ENCODE measurements around the gene SLC13A2. TPM values are rescaled to one million over a fixed set of nuclear protein-coding genes. Genes with fewer than 3 reads are reported as not detected.
"Not testable (repeated sequence)": the region's sequence is repeated elsewhere in the genome, so short reads cannot be mapped to it uniquely, and the experiment has no call there.

SLC13A2 gene
- total and polyA plus RNA-seq, 2 experiments from 2014 or later = not detected

DNA sequence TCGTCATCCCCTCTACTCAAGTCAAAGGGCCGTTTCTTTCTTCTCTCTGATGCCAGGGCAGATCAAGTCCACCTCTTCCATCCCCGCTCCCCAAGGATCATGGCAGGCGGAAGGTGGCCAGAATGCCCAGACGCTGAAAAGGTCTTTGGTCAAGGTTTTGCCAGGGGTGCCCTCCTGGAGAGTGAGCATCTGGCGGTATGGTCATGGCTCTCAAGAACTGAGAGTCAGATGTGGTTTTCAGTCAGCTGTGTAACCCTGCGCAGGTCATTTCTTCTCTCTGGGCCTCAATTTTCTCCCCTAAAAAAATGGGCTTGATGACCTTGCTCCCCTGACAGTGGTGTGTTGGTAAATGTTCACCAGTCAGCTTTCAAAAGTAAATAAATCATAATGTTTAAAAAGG is 45.1 kb downstream of the SLC13A2 start:
- H3K4me3 ChIP-seq = no peak overlapping the region
- no peaks in the 10 kb centered on the region for H3K36me3 ChIP-seq
- no peak for DNase-seq (ENCODE audit: low read depth in 1 of 2, low spot score in 1 of 2)
- H3K4me1 ChIP-seq (ENCODE audit: low read depth) = no peaks in the 10 kb centered on the region
- TF ChIP-seq CTCF (IDR thresholded peaks at IDR 0.05; ENCODE audit: low read depth, low read length) = no peak
- H3K27me3 ChIP-seq = no peaks in the 10 kb centered on the region
- H3K27ac ChIP-seq = no peak overlapping the region
- H3K9me3 ChIP-seq (ENCODE audit: low read depth) = no peaks in the 10 kb centered on the region

DNA sequence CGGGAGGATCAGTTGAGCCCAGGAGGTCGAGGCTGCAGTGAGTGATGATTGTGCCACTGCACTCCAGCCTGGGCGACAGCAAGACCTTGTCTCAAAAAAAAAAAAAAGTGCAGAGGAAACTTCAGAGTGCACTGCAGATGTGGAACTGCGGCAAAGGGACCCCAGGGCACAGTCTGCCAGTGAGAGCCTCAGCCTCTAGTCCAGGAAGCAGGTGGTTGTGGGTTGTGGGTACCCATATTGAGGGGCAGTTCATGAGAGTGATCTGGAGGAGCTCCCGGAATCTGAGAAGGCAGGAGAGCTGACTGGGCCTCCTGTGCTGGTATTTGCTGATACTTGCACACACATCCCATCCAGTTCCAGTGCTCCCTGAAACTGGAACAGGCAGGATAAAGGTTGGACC is 45.8 kb downstream of the SLC13A2 start:
- H3K36me3 ChIP-seq = no peaks in the 10 kb centered on the region
- H3K4me3 ChIP-seq = no peak overlapping the region
- H3K4me1 ChIP-seq (ENCODE audit: low read depth) = no peaks in the 10 kb centered on the region
- no peaks in the 10 kb centered on the region for H3K27me3 ChIP-seq
- no peak overlapping the region for H3K27ac ChIP-seq
- no peaks in the 10 kb centered on the region for H3K9me3 ChIP-seq (ENCODE audit: low read depth)
- TF ChIP-seq CTCF (IDR thresholded peaks at IDR 0.05; ENCODE audit: low read depth, low read length) = no peak
- no peak for DNase-seq (ENCODE audit: low read depth in 1 of 2, low spot score in 1 of 2)

DNA sequence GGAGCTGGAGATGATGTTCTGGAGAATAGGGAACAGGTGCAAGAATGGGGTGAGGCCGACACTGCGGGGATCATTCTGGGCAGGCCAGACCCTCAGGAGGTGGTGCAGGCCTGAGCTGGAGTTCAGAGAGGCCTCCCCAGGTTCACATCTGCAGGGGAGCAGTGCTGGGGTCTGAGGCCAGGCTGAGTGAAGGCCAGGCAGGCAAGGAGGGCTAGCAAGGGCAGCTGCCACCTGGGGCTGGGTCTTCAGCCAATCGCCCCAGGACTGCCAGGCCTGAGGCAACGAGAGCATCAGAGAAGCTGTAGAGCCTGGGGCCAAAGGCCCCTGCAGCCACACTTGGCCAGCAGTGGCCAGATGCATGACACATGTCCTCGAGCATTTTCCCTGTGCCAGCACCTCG is 47.2 kb downstream of the SLC13A2 start:
- Histone ChIP-seq H3K27me3 (no peaks in the 10 kb centered on the region), H3K27ac (no peak overlapping the region), H3K9me3 (ENCODE audit: low read depth) (no peaks in the 10 kb centered on the region), H3K36me3 (no peaks in the 10 kb centered on the region), H3K4me1 (ENCODE audit: low read depth) (peaks cover 11% of the 10 kb centered on the region), H3K4me3 (no peak overlapping the region)
- DNase-seq (ENCODE audit: low read depth in 1 of 2, low spot score in 1 of 2) = no peak
- no peak for TF ChIP-seq CTCF (IDR thresholded peaks at IDR 0.05; ENCODE audit: low read depth, low read length)

DNA sequence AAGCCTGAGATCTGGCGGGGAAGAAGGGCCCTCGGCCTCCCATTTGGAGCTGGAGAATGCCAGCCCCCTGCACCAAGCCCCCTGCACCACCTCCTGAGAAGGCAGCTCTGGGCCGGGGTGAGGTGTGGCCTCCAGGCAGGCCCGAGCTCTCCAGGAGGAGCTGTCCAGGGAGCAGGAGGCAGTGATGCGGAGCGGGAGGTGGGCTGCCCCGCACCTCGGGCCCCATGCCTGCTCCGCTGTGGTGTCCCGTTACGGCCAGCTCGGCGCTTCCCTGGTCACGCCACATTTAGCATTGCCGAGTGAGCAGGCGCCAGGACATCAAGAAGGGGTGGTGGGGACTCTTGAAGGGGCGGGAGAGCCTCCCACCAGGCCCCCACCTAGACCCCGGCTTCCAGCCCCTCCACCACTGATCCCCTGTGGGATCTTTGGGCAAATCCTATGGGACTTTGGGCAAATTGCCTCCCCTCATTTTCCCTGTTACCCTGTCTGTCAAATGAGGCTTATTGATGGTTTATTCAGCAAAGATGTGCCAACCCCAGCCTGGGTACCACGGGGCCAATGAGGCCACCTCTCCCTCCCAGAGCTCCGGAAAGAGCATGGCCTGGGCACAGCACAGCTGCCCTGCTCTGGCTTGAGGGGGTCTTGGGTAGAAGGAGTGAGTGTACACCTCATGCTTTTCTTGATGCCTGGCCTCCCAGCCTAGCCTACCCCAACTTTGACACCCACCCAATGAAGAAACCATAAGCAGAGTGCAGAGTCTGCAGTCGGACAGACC is 48.1 kb downstream of the SLC13A2 start:
- Histone ChIP-seq H3K27me3 (no peaks in the 10 kb centered on the region), H3K36me3 (no peaks in the 10 kb centered on the region), H3K9me3 (ENCODE audit: low read depth) (no peaks in the 10 kb centered on the region), H3K4me3 (no peak overlapping the region), H3K4me1 (ENCODE audit: low read depth) (peaks cover 17% of the 10 kb centered on the region), H3K27ac (no peak overlapping the region)
- no peak for TF ChIP-seq CTCF (IDR thresholded peaks at IDR 0.05; ENCODE audit: low read depth, low read length)
- peak in 1 of 2 donors; percentile 46 for DNase-seq (ENCODE audit: low read depth in 1 of 2, low spot score in 1 of 2)

GRCh38 chr17:28522281-28522680 is 48.8 kb downstream of the SLC13A2 start:
- H3K36me3 ChIP-seq; H3K4me3 ChIP-seq; H3K27me3 ChIP-seq; DNase-seq (ENCODE audit: low read depth in 1 of 2, low spot score in 1 of 2); H3K27ac ChIP-seq; H3K9me3 ChIP-seq (ENCODE audit: low read depth): not testable (repeated sequence)
- peaks cover 17% of the 10 kb centered on the region for H3K4me1 ChIP-seq (ENCODE audit: low read depth)

DNA sequence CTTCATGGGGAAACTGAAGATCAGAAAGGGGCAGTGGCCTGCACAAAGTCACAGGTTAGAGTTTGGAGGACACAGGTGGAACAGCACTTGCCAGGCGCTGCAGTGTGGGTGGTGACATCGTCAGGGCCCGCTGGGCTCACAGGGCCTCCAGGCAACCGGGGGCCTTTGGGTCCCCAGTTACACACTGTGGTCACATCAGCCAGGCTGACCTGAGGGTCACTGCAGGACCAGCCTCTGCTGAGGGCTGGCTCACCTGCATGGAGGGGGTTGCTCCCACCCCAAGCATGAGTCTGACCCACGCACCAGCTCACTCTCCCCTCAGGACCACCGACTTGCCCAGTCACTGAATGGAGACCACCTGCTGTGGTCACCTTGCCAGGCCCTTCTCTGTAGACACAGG is 49.7 kb downstream of the SLC13A2 start:
- no peak for DNase-seq (ENCODE audit: low read depth in 1 of 2, low spot score in 1 of 2)
- no peak overlapping the region for H3K4me3 ChIP-seq
- H3K4me1 ChIP-seq (ENCODE audit: low read depth) = peaks cover 17% of the 10 kb centered on the region
- no peak overlapping the region for H3K27ac ChIP-seq
- H3K36me3 ChIP-seq = no peaks in the 10 kb centered on the region
- no peaks in the 10 kb centered on the region for H3K27me3 ChIP-seq
- no peak for TF ChIP-seq CTCF (IDR thresholded peaks at IDR 0.05; ENCODE audit: low read depth, low read length)
- no peaks in the 10 kb centered on the region for H3K9me3 ChIP-seq (ENCODE audit: low read depth)
